HCT116 (cell line): ENCODE results near the gene RAB8B. TPM values are rescaled to one million over a fixed set of nuclear protein-coding genes. Genes with fewer than 3 reads are reported as not detected.
A peak's percentile ranks its signal among the peaks of the same experiment; 100 is the strongest.

ENCODE experiments used
- ATAC-seq: fragments of 200-7000 bp; cut with Tn5 transposase; 2 replicates; pipeline ENCODE4 v1.9.1; 2020; ENCODE audit warnings: mild to moderate bottlenecking, moderate library complexity
- BruUV-seq: library from RNA; stranded (reverse); fragments of 400-500 nt; replicated peaks from 2 replicates; lab custom pipeline; 2021; lab: Mats Ljungman, UMichigan
- CTCF ChIA-PET: fragments of 300-600 bp; sonication (Branson Sonifier 250); formaldehyde crosslinking; loops from one replicate; lab custom pipeline; 2021; ENCODE audit warnings: antibody characterized with exemption; lab: Charles Lee
- POLR2A ChIA-PET: fragments of 300-600, 350-600 bp; sonication (Branson Sonifier 250); formaldehyde crosslinking; loops from one replicate; lab custom pipeline; 2021; ENCODE audit warnings: antibody characterized with exemption; lab: Charles Lee
- RAD21 ChIA-PET, 2 experiments: fragments of 300-600 bp; sonication (Branson Sonifier 250); formaldehyde crosslinking; loops; one replicate each; lab custom pipeline; 2023; ENCODE audit warnings: low total read pairs in 2 of 2; ENCODE audit not compliant: uncharacterized antibody in 2 of 2, unreplicated experiment in 2 of 2, low non-redundant PET in 1 of 2; lab: Charles Lee
- DNase-seq: peaks from one replicate; pipeline ENCODE4 v3.0.0-alpha.2; 2010; ENCODE audit warnings: low read depth, low spot score
- H2AFZ ChIP-seq: fragments of 200-600 bp; shearing (Covaris generic), sonication (generic); 2 replicates; pipeline ENCODE4 v1.6.1; 2017; ENCODE audit warnings: low read depth, mixed run types, mixed read lengths, antibody characterized with exemption, low read length; ENCODE audit not compliant: poor library complexity, severe bottlenecking
- H3K27ac ChIP-seq: 2 replicates; pipeline ENCODE4 v1.5.1; 2012; ENCODE audit warnings: low read depth, low read length
- H3K27me3 ChIP-seq: fragments of 200-600 bp; sonication (generic); 2 replicates; pipeline ENCODE4 v1.6.1; 2016; ENCODE audit warnings: mixed run types, low read length, mixed read lengths; ENCODE audit not compliant: insufficient read depth
- H3K36me3 ChIP-seq, 2 experiments: fragments of 200-500 bp in 1 of 2; fragments of 200-600 bp in 1 of 2; sonication (Bioruptor generic) in 1 of 2; sonication (generic) in 1 of 2; 2 replicates each; pipeline versions ENCODE4 v1.5.1 to v1.6.1; 2014 to 2016; ENCODE audit warnings: low read length in 2 of 2, inconsistent platforms in 1 of 2, mixed read lengths in 1 of 2, mixed run types in 1 of 2; ENCODE audit not compliant: insufficient read depth in 2 of 2, control insufficient read depth in 1 of 2
- H3K4me1 ChIP-seq, 2 experiments: fragments of 200-600 bp in 1 of 2; sonication (generic) in 1 of 2; 2 replicates each; pipeline versions ENCODE4 v1.5.1 to v1.6.1; 2012 to 2017; ENCODE audit warnings: low read length in 2 of 2, inconsistent platforms in 1 of 2, mild to moderate bottlenecking in 1 of 2, mixed read lengths in 1 of 2, mixed run types in 1 of 2, moderate library complexity in 1 of 2; ENCODE audit not compliant: insufficient read depth in 2 of 2, control insufficient read depth in 1 of 2
- H3K4me2 ChIP-seq: fragments of 200-600 bp; sonication (generic); 2 replicates; pipeline ENCODE4 v1.6.1; 2017; ENCODE audit warnings: mixed run types, low read length, mixed read lengths
- H3K4me3 ChIP-seq, 2 experiments: fragments of 200-600 bp in 1 of 2; sonication (generic) in 1 of 2; replicated peaks in 1 of 2; 2 replicates each; pipeline ENCODE4 v1.5.1; 2011 to 2016; ENCODE audit warnings: low read length in 2 of 2, control low read depth in 1 of 2, low read depth in 1 of 2, mild to moderate bottlenecking in 1 of 2, mixed read lengths in 1 of 2, mixed run types in 1 of 2
- H3K79me2 ChIP-seq: fragments of 200-600 bp; sonication (generic); 2 replicates; pipeline ENCODE4 v1.6.1; 2017; ENCODE audit warnings: mild to moderate bottlenecking, mixed run types, low read length, moderate library complexity, mixed read lengths; ENCODE audit not compliant: insufficient read depth
- H3K9ac ChIP-seq: fragments of 200-600 bp; sonication (generic); 2 replicates; pipeline ENCODE4 v1.6.1; 2016; ENCODE audit warnings: low read length, mixed read lengths
- H3K9me2 ChIP-seq: fragments of 200-600 bp; sonication (generic), shearing (Covaris generic); 2 replicates; pipeline ENCODE4 v1.6.1; 2017; ENCODE audit warnings: mixed run types, mild to moderate bottlenecking, moderate library complexity; ENCODE audit not compliant: insufficient read depth
- H3K9me3 ChIP-seq, 2 experiments: fragments of 200-500 bp in 1 of 2; fragments of 200-600 bp in 1 of 2; sonication (Bioruptor generic) in 1 of 2; sonication (generic) in 1 of 2; 2 replicates each; pipeline ENCODE4 v1.6.1; 2014 to 2017; ENCODE audit warnings: low read length in 2 of 2, mixed read lengths in 2 of 2, inconsistent platforms in 1 of 2, low read depth in 1 of 2, mild to moderate bottlenecking in 1 of 2, mixed run types in 1 of 2, moderate library complexity in 1 of 2; ENCODE audit not compliant: control insufficient read depth in 1 of 2, insufficient read depth in 1 of 2
- H4K20me1 ChIP-seq: fragments of 200-600 bp; sonication (generic), shearing (Covaris generic); 2 replicates; pipeline ENCODE4 v1.6.1; 2017; ENCODE audit warnings: mixed run types, mild to moderate bottlenecking, moderate library complexity; ENCODE audit not compliant: insufficient read depth
- CEBPB ChIP-seq: IDR thresholded peaks from 2 replicates; pipeline ENCODE4 v1.6.1; 2012; ENCODE audit warnings: low read depth
- CTCF ChIP-seq, 3 experiments: fragments of 200-600 bp in 1 of 3; sonication (generic) in 1 of 3; IDR thresholded peaks in 2 of 3; conservative IDR thresholded peaks in 1 of 3; 2 replicates each; pipeline ENCODE4 v1.5.1; 2012 to 2017; ENCODE audit warnings: low read depth in 2 of 3, low read length in 2 of 3, antibody characterized with exemption in 1 of 3, borderline replicate concordance in 1 of 3, control low read depth in 1 of 3, mild to moderate bottlenecking in 1 of 3, mixed read lengths in 1 of 3, mixed run types in 1 of 3, moderate library complexity in 1 of 3; ENCODE audit not compliant: insufficient read depth in 1 of 3
- ELF1 ChIP-seq: IDR thresholded peaks from 2 replicates; pipeline ENCODE4 v1.6.1; 2012; ENCODE audit warnings: low read depth, borderline replicate concordance
- FOSL1 ChIP-seq: IDR thresholded peaks from 2 replicates; pipeline ENCODE4 v1.6.1; 2012; ENCODE audit warnings: low read depth
- JUND ChIP-seq: IDR thresholded peaks from 2 replicates; pipeline ENCODE4 v1.6.1; 2012
- MAX ChIP-seq: IDR thresholded peaks from 2 replicates; pipeline ENCODE4 v1.6.1; 2012
- POLR2A ChIP-seq: IDR thresholded peaks from 2 replicates; pipeline ENCODE4 v1.7.0; 2011; ENCODE audit warnings: borderline replicate concordance; ENCODE audit not compliant: insufficient read depth, insufficient read length; ENCODE audit errors: extremely low read depth
- POLR2AphosphoS5 ChIP-seq: IDR thresholded peaks from 2 replicates; pipeline ENCODE4 v1.6.1; 2011; ENCODE audit warnings: mild to moderate bottlenecking, low read depth, low read length, moderate library complexity
- RAD21 ChIP-seq: IDR thresholded peaks from 2 replicates; pipeline ENCODE4 v1.6.1; 2012; ENCODE audit warnings: low read depth, mild to moderate bottlenecking
- SIN3A ChIP-seq: IDR thresholded peaks from 2 replicates; pipeline ENCODE4 v1.6.1; 2012; ENCODE audit warnings: low read depth
- SP1 ChIP-seq: IDR thresholded peaks from 2 replicates; pipeline ENCODE4 v1.6.1; 2012; ENCODE audit warnings: low read depth
- SRF ChIP-seq: IDR thresholded peaks from 2 replicates; pipeline ENCODE4 v1.6.1; 2012; ENCODE audit warnings: low read depth
- TCF7L2 ChIP-seq: IDR thresholded peaks from 2 replicates; pipeline ENCODE4 v1.7.0; 2011; ENCODE audit warnings: borderline replicate concordance, inconsistent platforms; ENCODE audit not compliant: insufficient read depth, insufficient read length; ENCODE audit errors: extremely low read depth
- YY1 ChIP-seq: IDR thresholded peaks from 2 replicates; pipeline ENCODE4 v1.6.1; 2011; ENCODE audit warnings: low read length, low read depth, moderate library complexity, mild to moderate bottlenecking; ENCODE audit not compliant: insufficient replicate concordance; ENCODE audit errors: extremely low read depth
- ZNF274 ChIP-seq: fragments of 200-500 bp; sonication (Bioruptor generic); IDR thresholded peaks from 2 replicates; pipeline ENCODE4 v1.6.1; 2014; ENCODE audit warnings: mild to moderate bottlenecking, low read depth, low read length, inconsistent platforms
- intact Hi-C: fragments of 100-400 bp; cut with micrococcal nuclease; formaldehyde crosslinking; loops from 2 replicates; pipeline ENCODE4 v1.10.0; 2022
- total RNA-seq: library from RNA; stranded (reverse); gene quantifications from one replicate; pipeline ENCODE4 v1.2.1, GENCODE V29; 2021; ENCODE audit not compliant: unreplicated experiment
- TF ChIP-seq, protein P1 (sequence below): IDR thresholded peaks from 2 replicates; pipeline ENCODE4 v1.6.1; 2011; ENCODE audit warnings: mild to moderate bottlenecking, low read length, moderate library complexity; ENCODE audit not compliant: insufficient replicate concordance; ENCODE audit errors: extremely low read depth

The RAB8B gene
- total RNA-seq, 1 experiment from 2014 or later, result 19.4 TPM

DNA sequence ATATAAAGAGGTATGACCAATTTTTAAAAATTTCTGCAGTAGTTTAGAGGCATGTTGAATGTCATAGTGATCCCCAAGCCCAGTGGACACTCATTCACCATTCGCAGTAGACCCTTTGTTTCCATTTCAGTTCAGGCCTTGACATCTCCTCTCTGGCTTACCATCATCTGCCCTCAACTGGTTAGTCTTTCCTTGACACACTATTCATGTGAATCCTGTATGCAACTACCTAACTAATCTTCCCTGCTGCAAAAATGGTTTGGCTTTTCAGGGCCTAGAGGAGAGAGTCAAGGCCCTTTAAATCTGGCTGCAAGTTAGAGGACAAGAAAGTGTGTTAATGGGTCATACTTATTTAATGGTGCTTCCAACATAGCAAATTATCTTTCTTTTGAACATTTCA is 98.9 kb downstream of the RAB8B start:
- Histone ChIP-seq H3K79me2 (no peaks in the 10 kb centered on the region), H3K27me3 (no peaks in the 10 kb centered on the region), H3K27ac (no peak overlapping the region), H3K9ac (no peak overlapping the region), H3K4me3 (no peak overlapping the region), H2AFZ (no peak overlapping the region), H3K4me2 (peak overlapping the region; percentile 28; the same call in 1 of the 2 replicates), H3K36me3 (no peaks in the 10 kb centered on the region), H3K4me1 (peaks cover 0 to 7% of the 10 kb centered on the region in 2 experiments; a peak in 2 of 4 replicates), H4K20me1 (no peaks in the 10 kb centered on the region), H3K9me3 (no peaks in the 10 kb centered on the region), H3K9me2 (no peaks in the 10 kb centered on the region)
- POLR2A ChIA-PET, result no interaction called here
- no TSS peak for BruUV-seq
- TF ChIP-seq RAD21, result no peak
- TF ChIP-seq, protein P1, sequence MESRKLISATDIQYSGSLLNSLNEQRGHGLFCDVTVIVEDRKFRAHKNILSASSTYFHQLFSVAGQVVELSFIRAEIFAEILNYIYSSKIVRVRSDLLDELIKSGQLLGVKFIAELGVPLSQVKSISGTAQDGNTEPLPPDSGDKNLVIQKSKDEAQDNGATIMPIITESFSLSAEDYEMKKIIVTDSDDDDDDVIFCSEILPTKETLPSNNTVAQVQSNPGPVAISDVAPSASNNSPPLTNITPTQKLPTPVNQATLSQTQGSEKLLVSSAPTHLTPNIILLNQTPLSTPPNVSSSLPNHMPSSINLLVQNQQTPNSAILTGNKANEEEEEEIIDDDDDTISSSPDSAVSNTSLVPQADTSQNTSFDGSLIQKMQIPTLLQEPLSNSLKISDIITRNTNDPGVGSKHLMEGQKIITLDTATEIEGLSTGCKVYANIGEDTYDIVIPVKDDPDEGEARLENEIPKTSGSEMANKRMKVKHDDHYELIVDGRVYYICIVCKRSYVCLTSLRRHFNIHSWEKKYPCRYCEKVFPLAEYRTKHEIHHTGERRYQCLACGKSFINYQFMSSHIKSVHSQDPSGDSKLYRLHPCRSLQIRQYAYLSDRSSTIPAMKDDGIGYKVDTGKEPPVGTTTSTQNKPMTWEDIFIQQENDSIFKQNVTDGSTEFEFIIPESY, result no peak
- TF ChIP-seq CEBPB, result no peak
- TF ChIP-seq JUND, result no peak
- no peak for TF ChIP-seq ELF1
- TF ChIP-seq SP1, result no peak
- TF ChIP-seq CTCF (IDR thresholded peaks at IDR 0.05 in 2 of 3, conservative IDR thresholded peaks at IDR 0.05 in 1 of 3; ENCODE audit: borderline replicate concordance in 1 of 3, insufficient read depth in 1 of 3, low read depth in 2 of 3, low read length in 2 of 3), result no peak
- no peak for TF ChIP-seq MAX
- TF ChIP-seq SIN3A, result no peak
- TF ChIP-seq YY1, result no peak
- no peak for TF ChIP-seq SRF
- no peak for TF ChIP-seq ZNF274
- no peak for TF ChIP-seq POLR2AphosphoS5
- TF ChIP-seq FOSL1, result no peak
- TF ChIP-seq TCF7L2, result no peak
- TF ChIP-seq POLR2A, result no peak
- CTCF ChIA-PET, result interaction anchor here (1.0 to 3.3 kb wide), 2 partner anchors 114 to 179 kb away, joined by 7 to 26 read pairs; no protein-coding TSS in a partner anchor
- RAD21 ChIA-PET, result no interaction called here
- DNase-seq (no peak), ATAC-seq (no peak)
- intact Hi-C loops, result loop anchor here (1.0 to 5.0 kb wide), 4 partner anchors 115 to 780 kb away; partner anchors contain the start of gene FBXL22
